Body of pancreas (tissue), 4 donors: ENCODE data around the gene ERC1.

Experiments
- POLR2A ChIP-seq, 3 donors: fragments of 450-650 bp; IDR thresholded peaks; one replicate each; pipeline ENCODE4 v1.6.1; 2016; ENCODE audit warnings: antibody characterized with exemption in 3 of 3, mild to moderate bottlenecking in 2 of 3
- TF ChIP-seq, protein P1 (sequence below), 7 experiments: fragments of 450-650 bp in 4 of 7; fragments of 200-600 bp in 3 of 7; sonication (generic) in 3 of 7; IDR thresholded peaks; one replicate each; pipeline ENCODE4 v1.5.1; 2016 to 2019; ENCODE audit warnings: antibody characterized with exemption in 7 of 7

DNA sequence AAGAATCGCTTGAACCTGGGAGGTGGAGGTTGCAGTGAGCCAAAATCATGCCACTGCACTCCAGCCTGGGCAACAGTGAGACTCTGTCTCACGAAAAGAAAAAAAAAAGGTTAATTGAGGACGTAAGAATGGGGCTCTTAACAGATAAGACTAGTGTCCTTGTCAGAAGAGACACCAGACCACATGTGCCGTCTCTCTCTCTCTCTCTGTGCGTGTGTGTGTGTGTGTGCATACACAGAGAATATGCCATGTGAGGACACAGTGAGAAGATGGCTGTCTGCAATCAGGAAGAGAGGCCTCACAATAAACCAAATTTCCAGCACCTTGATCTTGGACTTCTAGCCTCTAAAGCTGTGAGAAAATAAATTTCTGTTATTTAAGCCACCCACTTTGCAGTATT is 11.7 kb upstream of the ERC1 start:
- TF ChIP-seq, protein P1, sequence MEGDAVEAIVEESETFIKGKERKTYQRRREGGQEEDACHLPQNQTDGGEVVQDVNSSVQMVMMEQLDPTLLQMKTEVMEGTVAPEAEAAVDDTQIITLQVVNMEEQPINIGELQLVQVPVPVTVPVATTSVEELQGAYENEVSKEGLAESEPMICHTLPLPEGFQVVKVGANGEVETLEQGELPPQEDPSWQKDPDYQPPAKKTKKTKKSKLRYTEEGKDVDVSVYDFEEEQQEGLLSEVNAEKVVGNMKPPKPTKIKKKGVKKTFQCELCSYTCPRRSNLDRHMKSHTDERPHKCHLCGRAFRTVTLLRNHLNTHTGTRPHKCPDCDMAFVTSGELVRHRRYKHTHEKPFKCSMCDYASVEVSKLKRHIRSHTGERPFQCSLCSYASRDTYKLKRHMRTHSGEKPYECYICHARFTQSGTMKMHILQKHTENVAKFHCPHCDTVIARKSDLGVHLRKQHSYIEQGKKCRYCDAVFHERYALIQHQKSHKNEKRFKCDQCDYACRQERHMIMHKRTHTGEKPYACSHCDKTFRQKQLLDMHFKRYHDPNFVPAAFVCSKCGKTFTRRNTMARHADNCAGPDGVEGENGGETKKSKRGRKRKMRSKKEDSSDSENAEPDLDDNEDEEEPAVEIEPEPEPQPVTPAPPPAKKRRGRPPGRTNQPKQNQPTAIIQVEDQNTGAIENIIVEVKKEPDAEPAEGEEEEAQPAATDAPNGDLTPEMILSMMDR (IDR thresholded peaks at IDR 0.05) = no peak
- TF ChIP-seq POLR2A (IDR thresholded peaks at IDR 0.05) = no peak
